Effector CD8-positive, alpha-beta T cell (primary cell): ENCODE results near the gene MAP2K4.

ENCODE experiments used
- DNase-seq: peaks from one replicate; lab custom pipeline; 2025; lab: John Stamatoyannopoulos, UW

The MAP2K4 gene

GRCh38 chr17:12037970-12038369, 17.3 kb downstream of the MAP2K4 start:
- DNase-seq: no peak

DNA sequence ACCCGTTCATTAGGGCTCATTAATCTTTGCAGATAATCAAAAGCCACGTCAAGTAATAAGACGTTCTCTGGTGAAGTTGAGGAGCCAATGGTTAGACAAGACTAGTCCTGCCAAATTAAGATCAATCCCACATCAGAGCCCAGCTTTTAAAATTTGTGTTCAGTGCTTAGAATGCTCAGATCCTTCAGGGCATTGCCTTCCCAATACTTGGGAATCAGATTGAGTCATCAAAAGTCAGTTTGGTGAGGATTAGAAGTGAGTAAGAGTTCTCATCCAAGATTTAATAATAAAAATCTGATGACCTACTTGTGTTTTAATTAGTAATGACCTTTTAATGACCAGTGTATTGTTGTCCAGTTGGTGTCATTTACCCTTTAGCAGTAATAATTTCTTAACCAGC, 19.8 kb downstream of the MAP2K4 start:
- DNase-seq: no peak

GRCh38 chr17:12041312-12041711, 20.6 kb downstream of the MAP2K4 start:
- no peak for DNase-seq

DNA sequence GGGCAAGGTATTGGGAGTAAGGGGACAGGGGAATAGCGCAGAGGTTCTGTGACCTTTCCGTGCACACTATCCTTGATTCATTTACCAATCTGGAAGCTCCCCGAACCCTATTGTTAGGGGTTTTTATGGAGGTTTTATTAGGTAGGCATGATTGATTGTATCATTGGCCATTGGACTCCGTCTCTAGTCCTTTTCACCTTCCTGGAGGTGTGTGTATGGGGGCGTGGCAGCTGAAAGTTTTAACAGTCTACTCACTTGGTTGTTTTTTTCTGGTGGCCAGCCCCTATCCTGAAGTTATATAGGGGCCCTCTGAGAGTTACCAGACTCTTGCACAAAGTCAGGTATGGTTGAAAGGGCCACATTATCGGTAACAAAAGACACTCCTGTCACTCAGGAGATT, 23.0 kb downstream of the MAP2K4 start:
- no peak for DNase-seq

DNA sequence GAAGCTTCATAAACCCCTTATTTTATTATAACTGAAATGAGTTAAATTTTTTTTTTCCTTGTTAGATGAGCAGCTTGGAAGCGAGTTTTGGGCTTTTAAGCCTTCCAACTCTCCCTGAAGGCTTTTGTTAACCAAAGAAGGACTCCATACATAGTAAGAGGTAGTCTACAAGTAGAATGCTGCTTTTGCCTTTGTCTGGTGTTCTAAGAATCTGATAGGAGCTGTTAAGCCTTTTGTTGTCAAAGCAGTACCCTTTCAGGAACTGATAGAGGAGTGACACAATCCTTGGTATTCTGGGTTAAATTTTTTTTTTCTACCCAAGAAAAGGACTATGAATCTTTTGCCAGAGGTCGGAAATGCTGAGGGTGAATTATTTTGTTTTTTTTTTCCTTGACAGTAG, 26.1 kb downstream of the MAP2K4 start:
- no peak for DNase-seq

GRCh38 chr17:12047681-12048376, 27.2 kb downstream of the MAP2K4 start:
- DNase-seq: no peak

DNA sequence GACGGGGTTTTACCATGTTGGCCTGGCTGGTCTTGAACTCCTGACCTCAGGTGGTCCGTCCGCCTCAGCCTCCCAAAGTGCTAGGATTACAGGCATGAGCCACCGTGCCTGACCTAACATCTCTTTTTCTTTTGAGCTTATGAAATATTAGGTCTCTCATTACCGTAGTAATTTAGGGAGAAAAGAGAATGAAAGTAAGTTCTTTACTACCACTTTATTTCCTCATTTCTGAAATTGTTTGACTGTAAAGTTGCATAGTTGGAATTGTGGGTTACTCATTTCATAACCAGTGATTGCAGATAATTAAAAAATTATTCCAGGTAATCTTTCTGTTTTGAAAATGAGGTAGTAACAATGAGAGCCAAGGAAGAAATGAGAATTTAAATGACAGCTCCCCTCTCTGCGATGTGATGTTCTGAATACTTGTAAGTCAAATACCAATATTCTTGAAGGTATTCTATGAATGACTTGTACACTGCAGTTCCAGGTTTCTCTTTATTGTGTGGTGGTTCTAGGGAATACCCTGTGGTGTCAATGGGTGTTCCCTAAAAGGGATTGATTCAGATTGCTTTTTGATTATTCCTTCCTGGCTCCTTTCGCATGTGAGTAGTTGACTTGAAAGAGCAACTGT, 28.3 kb downstream of the MAP2K4 start:
- DNase-seq: no peak

GRCh38 chr17:12050646-12051225, 30.1 kb downstream of the MAP2K4 start:
- no peak for DNase-seq

DNA sequence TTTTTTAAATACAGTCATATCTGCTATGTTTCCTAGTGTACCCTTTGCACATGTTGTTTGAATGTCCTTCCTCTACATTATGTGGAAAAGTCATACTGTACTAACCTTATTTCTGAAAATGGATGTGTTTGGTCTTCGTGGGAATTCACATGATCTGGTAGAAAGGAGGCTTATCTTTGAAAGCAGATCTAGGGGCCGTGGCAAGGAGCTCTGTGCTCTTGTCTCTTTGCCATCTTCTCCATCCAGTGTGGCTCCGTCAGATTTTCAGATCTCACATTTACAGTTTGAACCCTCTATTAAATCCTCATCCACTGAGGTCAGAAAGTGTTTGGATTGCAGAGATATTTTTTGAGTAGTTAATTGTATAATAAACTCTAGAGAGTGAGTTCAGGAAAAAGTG, 32.9 kb downstream of the MAP2K4 start:
- no peak for DNase-seq

DNA sequence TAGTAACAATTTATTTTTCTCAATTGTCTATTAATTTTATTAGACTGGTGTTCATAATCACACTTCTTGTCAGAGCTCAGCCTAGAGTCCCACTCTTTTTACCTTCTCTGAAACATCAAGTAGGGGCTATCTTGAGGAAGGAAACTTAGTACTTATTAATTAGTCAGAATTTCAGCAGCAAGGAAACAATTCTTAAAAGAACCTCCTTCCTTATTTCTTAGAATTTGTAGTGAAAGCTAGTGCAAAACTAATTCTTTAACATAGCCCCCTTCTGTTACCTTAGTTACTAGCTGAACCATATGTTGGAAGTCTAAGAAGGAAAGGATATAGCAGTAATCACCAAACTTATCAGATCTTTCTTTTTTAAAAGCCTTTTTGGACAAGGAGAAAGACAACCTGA, 35.2 kb downstream of the MAP2K4 start:
- DNase-seq: no peak

GRCh38 chr17:12057520-12057919, 36.8 kb downstream of the MAP2K4 start:
- no peak for DNase-seq

DNA sequence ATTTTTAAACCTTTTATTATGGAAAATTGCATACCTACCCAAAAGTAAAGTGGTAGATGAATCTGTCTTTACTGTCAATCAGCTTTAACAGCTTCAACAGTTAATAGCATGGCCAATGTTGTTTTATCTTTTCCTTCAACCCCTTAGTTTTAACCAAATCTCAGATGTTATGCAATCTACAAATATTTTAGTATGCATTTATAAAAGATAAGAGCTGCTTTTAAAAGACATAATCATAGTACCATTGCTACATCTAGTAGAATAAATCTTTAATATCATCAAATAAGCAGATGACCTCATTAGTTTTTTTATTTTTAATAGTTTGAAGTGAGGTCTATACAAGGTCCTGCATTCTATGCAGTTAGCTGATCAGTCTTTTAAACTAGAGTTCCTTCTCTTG, 37.9 kb downstream of the MAP2K4 start:
- DNase-seq: no peak

- no peak for DNase-seq
Observed at GRCh38 chr17:12062249-12062648, 41.6 kb downstream of the MAP2K4 start.

DNA sequence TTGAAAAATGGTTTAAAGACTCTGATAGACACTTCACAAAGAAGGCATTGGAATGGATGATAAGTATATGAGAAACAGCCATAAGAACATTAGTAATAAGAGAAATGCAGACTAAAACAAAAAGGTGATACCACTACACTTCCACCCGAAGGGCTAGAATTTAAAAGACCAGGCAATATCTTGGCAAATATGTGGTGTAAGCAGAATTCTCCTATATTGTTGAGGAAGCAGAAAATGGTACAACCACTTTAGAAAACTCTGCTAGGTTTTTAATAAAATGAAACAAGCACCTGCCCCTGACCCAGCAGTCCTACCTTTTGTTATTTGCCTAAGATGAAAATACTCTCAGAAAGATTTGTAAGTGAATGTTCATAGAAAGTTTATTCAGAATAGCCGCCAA, 43.7 kb downstream of the MAP2K4 start:
- DNase-seq: no peak

DNA sequence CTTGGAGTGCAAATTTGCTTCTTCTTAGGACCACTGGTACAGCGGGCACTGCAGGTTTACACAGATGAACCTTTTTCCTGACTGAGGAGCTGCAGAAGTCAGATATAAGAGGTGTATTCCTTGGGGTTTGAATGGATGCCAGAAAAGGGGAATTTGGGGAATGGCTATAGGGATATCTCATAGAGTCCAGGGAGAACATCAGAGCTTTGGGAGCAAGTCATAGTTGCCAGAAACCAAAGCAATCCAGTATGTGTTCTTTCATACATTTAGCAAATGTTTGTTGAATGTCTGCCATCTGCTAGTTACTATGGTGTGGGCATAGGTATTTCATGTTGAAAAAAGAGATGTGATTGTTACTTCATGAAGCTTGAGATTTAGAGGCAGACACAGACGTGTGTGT, 46.8 kb downstream of the MAP2K4 start:
- no peak for DNase-seq

DNA sequence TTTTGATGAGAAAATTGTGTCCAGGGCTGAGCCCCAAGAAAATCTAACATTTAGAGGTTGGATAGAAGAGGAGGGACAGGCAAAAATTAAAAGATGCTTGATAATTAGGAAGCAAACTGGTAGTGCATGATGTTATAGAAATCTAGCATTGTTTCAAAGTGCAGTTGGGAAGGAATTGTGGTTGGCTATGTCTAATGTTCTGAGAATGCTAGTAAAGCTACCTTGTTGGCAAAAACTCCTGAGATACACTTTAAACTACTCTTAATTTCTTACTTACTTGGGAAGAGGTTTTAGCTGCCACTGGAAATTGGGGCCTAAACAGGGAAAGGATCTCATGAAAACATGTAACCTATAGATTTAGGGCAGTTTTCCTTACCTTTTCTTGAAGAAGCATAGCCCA, 48.3 kb downstream of the MAP2K4 start:
- DNase-seq: no peak

DNA sequence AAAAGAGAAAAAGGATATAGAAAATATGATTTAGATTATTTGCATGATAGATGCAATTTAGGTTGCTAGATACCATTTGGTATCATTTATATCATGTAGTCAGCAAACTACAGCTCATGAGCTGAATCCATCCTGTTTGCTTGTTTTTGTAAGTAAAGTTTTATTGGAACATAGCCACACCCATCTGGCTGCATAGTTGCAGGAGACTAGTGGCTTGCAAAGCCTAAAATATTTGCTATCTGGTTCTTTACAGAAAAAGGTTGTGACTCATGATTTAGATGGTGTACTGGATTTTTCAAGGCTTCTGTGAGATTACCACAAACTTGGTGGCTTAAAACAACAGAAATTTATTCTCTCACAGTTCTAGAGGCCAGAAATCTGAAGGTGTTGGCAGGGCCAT, 49.9 kb downstream of the MAP2K4 start:
- no peak for DNase-seq

- no peak for DNase-seq
Observed at GRCh38 chr17:12074346-12074745, 53.7 kb downstream of the MAP2K4 start.

GRCh38 chr17:12077773-12078172, 57.1 kb downstream of the MAP2K4 start:
- no peak for DNase-seq

DNA sequence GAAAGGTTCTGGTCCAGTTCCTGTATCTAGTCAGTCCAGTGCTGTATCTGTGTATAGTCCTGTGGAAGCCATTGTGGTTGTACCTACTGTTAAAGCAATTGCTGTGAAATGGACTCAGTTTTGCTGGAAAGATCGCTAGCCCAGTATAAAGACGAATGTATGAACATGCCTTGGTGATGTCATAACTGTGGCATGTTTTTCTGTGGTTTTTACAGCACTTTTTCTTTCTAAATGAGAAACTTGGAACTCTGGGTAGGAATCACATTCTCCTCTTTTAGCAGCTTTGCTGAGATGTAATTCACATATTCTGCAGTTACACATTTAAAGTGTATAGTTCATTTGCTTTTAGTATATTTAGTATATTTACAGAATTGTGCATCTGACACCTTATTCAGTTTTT, 58.1 kb downstream of the MAP2K4 start:
- DNase-seq: no peak

DNA sequence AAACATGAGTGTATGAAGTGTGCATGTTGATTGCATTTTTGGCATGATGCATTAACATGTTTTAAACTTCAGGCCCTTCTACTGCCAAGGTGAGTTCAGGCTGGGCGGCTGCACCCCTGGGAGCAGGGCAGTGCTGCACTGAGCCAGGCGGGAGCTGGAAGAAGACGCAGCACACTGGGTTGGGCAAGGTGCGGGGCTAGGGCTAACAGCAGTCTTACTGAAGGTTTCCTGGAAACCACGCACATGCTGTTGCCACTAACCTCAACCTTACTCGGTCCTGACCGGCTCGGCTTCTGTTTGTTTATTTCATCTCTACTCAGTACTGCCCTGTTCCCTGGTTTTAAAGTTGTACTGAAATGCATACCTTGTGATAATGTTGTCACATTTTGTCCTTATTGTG, 61.0 kb downstream of the MAP2K4 start:
- DNase-seq: no peak

DNA sequence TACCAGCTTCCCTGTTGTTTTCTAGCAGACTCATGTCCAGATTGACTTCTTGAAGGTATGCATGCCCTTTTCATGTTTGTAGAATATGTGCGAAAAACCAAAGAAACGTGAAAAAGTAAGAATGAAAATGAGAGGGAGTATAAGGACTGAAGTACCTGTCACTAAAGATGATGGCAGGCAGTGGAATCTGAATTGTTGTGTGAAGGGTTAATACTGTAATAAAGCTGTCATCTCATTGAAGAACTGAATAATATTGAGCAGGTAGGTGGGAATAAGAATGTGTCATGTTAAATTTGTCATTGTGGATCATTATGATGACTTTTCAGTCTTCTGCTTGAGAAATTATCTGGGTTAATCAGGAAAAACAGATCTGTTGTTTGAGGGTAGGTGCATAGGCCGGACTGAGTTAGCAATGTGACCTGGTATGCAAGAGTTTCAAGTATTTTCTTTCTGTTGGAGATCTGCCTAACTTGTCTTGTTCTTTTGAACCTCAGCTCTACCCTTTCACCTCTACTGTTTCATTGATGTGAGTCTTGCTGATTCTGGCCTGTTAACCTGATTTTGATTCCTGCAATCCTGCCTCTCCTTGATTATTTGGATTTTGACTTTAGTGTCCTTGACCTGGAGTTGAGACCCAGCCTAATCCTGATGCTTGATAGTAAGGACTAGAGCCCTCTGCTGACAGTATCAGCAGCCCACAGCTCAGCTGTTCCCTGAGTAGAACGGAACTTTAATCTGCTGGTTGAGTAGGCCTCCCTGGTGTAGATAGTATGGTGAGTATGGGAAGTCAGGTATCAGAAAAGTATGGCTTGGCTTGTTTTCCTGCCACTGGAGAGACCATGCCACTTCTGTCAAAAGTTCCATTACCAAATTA, 64.6 kb downstream of the MAP2K4 start:
- no peak for DNase-seq

GRCh38 chr17:12088035-12088434, 67.4 kb downstream of the MAP2K4 start:
- DNase-seq: no peak
